H1 (cell line): Measurements from ENCODE around the gene CCDC184. TPM values are rescaled to one million over a fixed set of nuclear protein-coding genes. Genes with fewer than 3 reads are reported as not detected.

Experiments
- CTCF ChIA-PET: fragments of 300-600 bp; sonication (Branson Sonifier 250); formaldehyde crosslinking; loops from one replicate; lab custom pipeline; 2021; ENCODE audit not compliant: partially characterized antibody; lab: Charles Lee
- POLR2A ChIA-PET: fragments of 300-600 bp; sonication (Branson Sonifier 250); formaldehyde crosslinking; loops from one replicate; lab custom pipeline; 2021; ENCODE audit warnings: inconsistent platforms; ENCODE audit not compliant: partially characterized antibody; lab: Charles Lee
- DNase-seq, 2 experiments: peaks; one replicate each; pipeline versions ENCODE4 v3.0.0 to v3.0.0-alpha.2; 2010 to 2022; ENCODE audit warnings: low spot score in 2 of 2, low read depth in 1 of 2, mixed read lengths in 1 of 2
- FAIRE-seq: peaks from 2 replicates; lab custom pipeline; 2011; peaks lifted over from hg19 to GRCh38; lab: Jason Lieb, UNC
- H2AFZ ChIP-seq: 2 replicates; pipeline ENCODE4 v1.8.1; 2012; ENCODE audit warnings: low read length, inconsistent platforms
- H2AK5ac ChIP-seq: 2 replicates; pipeline ENCODE4 v1.6.1; 2013; ENCODE audit warnings: low read depth, low read length
- H2BK120ac ChIP-seq: replicated peaks from 2 replicates; pipeline ENCODE3; 2013; ENCODE audit warnings: low read depth, low read length, inconsistent platforms
- H2BK12ac ChIP-seq: 2 replicates; pipeline ENCODE4 v1.6.1; 2013; ENCODE audit warnings: low read depth, low read length
- H2BK15ac ChIP-seq: 2 replicates; pipeline ENCODE4 v1.6.1; 2013; ENCODE audit warnings: low read length
- H2BK20ac ChIP-seq: 2 replicates; pipeline ENCODE4 v1.6.1; 2013; ENCODE audit warnings: low read length
- H2BK5ac ChIP-seq: 2 replicates; pipeline ENCODE4 v1.6.1; 2013; ENCODE audit warnings: low read depth, low read length
- H3K14ac ChIP-seq: 2 replicates; pipeline ENCODE4 v1.6.1; 2013; ENCODE audit warnings: inconsistent platforms; ENCODE audit not compliant: insufficient read length
- H3K18ac ChIP-seq: 2 replicates; pipeline ENCODE4 v1.6.1; 2013; ENCODE audit warnings: low read length; ENCODE audit errors: extremely low read depth
- H3K23ac ChIP-seq: 2 replicates; pipeline ENCODE4 v1.6.1; 2013; ENCODE audit warnings: inconsistent platforms; ENCODE audit not compliant: insufficient read length
- H3K23me2 ChIP-seq: 2 replicates; pipeline ENCODE4 v1.6.1; 2013; ENCODE audit warnings: low read depth, low read length
- H3K27ac ChIP-seq: 2 replicates; pipeline ENCODE4 v1.6.1; 2011; ENCODE audit warnings: low read depth, low read length, inconsistent platforms
- H3K27me3 ChIP-seq, 4 experiments: replicated peaks in 1 of 4; 1 replicate in 1 of 4; 2 replicates in 3 of 4; pipeline versions ENCODE4 v1.6.1 to v1.8.1; 2011 to 2013; ENCODE audit warnings: low read length in 3 of 4, mild to moderate bottlenecking in 3 of 4, inconsistent platforms in 2 of 4, mixed read lengths in 2 of 4, moderate library complexity in 1 of 4; ENCODE audit not compliant: control insufficient read depth in 3 of 4, insufficient read depth in 3 of 4; ENCODE audit errors: extremely low read depth in 1 of 4
- H3K36me3 ChIP-seq, 4 experiments: 2 replicates each; pipeline versions ENCODE4 v1.6.1 to v1.8.1; 2011 to 2013; ENCODE audit warnings: mild to moderate bottlenecking in 4 of 4, low read length in 3 of 4, moderate library complexity in 2 of 4, control low read depth in 1 of 4, inconsistent platforms in 1 of 4; ENCODE audit not compliant: insufficient read depth in 4 of 4, control insufficient read depth in 2 of 4
- H3K4ac ChIP-seq: replicated peaks from 2 replicates; pipeline ENCODE3; 2013; ENCODE audit warnings: low read length, low read depth, mixed read lengths, inconsistent platforms; ENCODE audit not compliant: insufficient read length
- H3K4me1 ChIP-seq, 4 experiments: replicated peaks in 1 of 4; 1 replicate in 1 of 4; 2 replicates in 3 of 4; pipeline versions ENCODE4 v1.6.1 to v1.8.1; 2011 to 2013; ENCODE audit warnings: low read length in 3 of 4, inconsistent platforms in 2 of 4, mixed read lengths in 1 of 4; ENCODE audit not compliant: insufficient read depth in 4 of 4, control insufficient read depth in 3 of 4
- H3K4me2 ChIP-seq, 2 experiments: 2 replicates each; pipeline versions ENCODE4 v1.6.1 to v1.8.1; 2011 to 2013; ENCODE audit warnings: low read depth in 2 of 2, low read length in 2 of 2, control low read depth in 1 of 2, inconsistent platforms in 1 of 2, mild to moderate bottlenecking in 1 of 2; ENCODE audit not compliant: insufficient read depth in 1 of 2
- H3K4me3 ChIP-seq, 4 experiments: fragments of 200-600, 300-600 bp in 1 of 4; sonication (generic), shearing (Covaris generic), sonication (Bioruptor Twin) in 1 of 4; 2 replicates each; pipeline versions ENCODE4 v1.5.1 to v1.8.1; 2011 to 2016; ENCODE audit warnings: low read length in 4 of 4, low read depth in 3 of 4, control low read depth in 2 of 4, inconsistent platforms in 2 of 4, mild to moderate bottlenecking in 2 of 4, mixed read lengths in 1 of 4, moderate library complexity in 1 of 4; ENCODE audit not compliant: insufficient read depth in 2 of 4; ENCODE audit errors: extremely low read depth in 1 of 4
- H3K56ac ChIP-seq: replicated peaks from 2 replicates; pipeline ENCODE3; 2013; ENCODE audit warnings: low read depth, mild to moderate bottlenecking, mixed read lengths, low read length, inconsistent platforms; ENCODE audit not compliant: insufficient read length
- H3K79me1 ChIP-seq: 2 replicates; pipeline ENCODE4 v1.6.1; 2013; ENCODE audit warnings: low read depth, low read length, control low read depth
- H3K79me2 ChIP-seq, 2 experiments: 2 replicates each; pipeline versions ENCODE4 v1.6.1 to v1.8.1; 2012 to 2013; ENCODE audit warnings: low read length in 2 of 2, mild to moderate bottlenecking in 2 of 2, inconsistent platforms in 1 of 2; ENCODE audit not compliant: insufficient read depth in 2 of 2, control insufficient read depth in 1 of 2
- H3K9ac ChIP-seq, 4 experiments: replicated peaks in 1 of 4; 1 replicate in 1 of 4; 2 replicates in 3 of 4; pipeline versions ENCODE4 v1.6.1 to v1.8.1; 2011 to 2013; ENCODE audit warnings: low read depth in 3 of 4, low read length in 3 of 4, control low read depth in 2 of 4, mild to moderate bottlenecking in 2 of 4, moderate library complexity in 2 of 4, inconsistent platforms in 1 of 4; ENCODE audit errors: extremely low read depth in 1 of 4
- H3K9me3 ChIP-seq, 2 experiments: 2 replicates each; pipeline versions ENCODE4 v1.6.1 to v1.8.1; 2012 to 2013; ENCODE audit warnings: mild to moderate bottlenecking in 2 of 2, moderate library complexity in 2 of 2, control low read depth in 1 of 2, inconsistent platforms in 1 of 2, low read depth in 1 of 2, low read length in 1 of 2, mixed read lengths in 1 of 2; ENCODE audit not compliant: insufficient read depth in 2 of 2
- H4K20me1 ChIP-seq, 2 experiments: replicated peaks in 1 of 2; 2 replicates each; pipeline versions ENCODE3 to v1.8.1; 2011 to 2013; ENCODE audit warnings: inconsistent platforms in 2 of 2, low read length in 2 of 2, mild to moderate bottlenecking in 1 of 2; ENCODE audit not compliant: insufficient read depth in 2 of 2, control insufficient read depth in 1 of 2
- H4K5ac ChIP-seq: 2 replicates; pipeline ENCODE4 v1.6.1; 2013; ENCODE audit warnings: low read length, low read depth, mixed read lengths, inconsistent platforms; ENCODE audit not compliant: insufficient read length
- H4K8ac ChIP-seq: 2 replicates; pipeline ENCODE4 v1.8.0; 2013; ENCODE audit warnings: mild to moderate bottlenecking, moderate library complexity, low read length, inconsistent platforms; ENCODE audit not compliant: insufficient read depth; ENCODE audit errors: extremely low read depth
- H4K91ac ChIP-seq: replicated peaks from 2 replicates; pipeline ENCODE3; 2013; ENCODE audit warnings: low read length, mixed read lengths, inconsistent platforms; ENCODE audit not compliant: insufficient read length
- BRCA1 ChIP-seq: IDR thresholded peaks from 2 replicates; pipeline ENCODE4 v1.6.1; 2012; ENCODE audit warnings: low read depth, low read length, improper control_type of control experiment
- CTCF ChIP-seq, 3 experiments: IDR thresholded peaks; 1 replicate in 2 of 3; 2 replicates in 1 of 3; pipeline versions ENCODE4 v1.5.1 to v1.6.1; 2011; ENCODE audit warnings: low read length in 3 of 3, mild to moderate bottlenecking in 3 of 3, inconsistent platforms in 2 of 3, low read depth in 1 of 3, moderate library complexity in 1 of 3; ENCODE audit not compliant: insufficient read depth in 1 of 3; ENCODE audit errors: control extremely low read depth in 1 of 3
- E2F6 ChIP-seq: IDR thresholded peaks from 2 replicates; pipeline ENCODE4 v1.6.1; 2012; ENCODE audit warnings: inconsistent platforms
- EZH2 ChIP-seq: fragments of 200-600 bp; sonication (generic); IDR thresholded peaks from 2 replicates; pipeline ENCODE4 v1.7.1; 2012; ENCODE audit warnings: low read depth, mild to moderate bottlenecking, moderate library complexity, low read length, inconsistent platforms; ENCODE audit not compliant: severe bottlenecking
- HDAC2 ChIP-seq, 2 experiments: fragments of 300-600 bp in 1 of 2; sonication (generic) in 1 of 2; IDR thresholded peaks; 2 replicates each; pipeline ENCODE4 v1.6.1; 2011 to 2012; ENCODE audit warnings: low read depth in 2 of 2, low read length in 2 of 2, mild to moderate bottlenecking in 2 of 2, moderate library complexity in 2 of 2, borderline replicate concordance in 1 of 2, inconsistent platforms in 1 of 2
- KDM1A ChIP-seq: fragments of 200-600, 300-600 bp; sonication (generic); IDR thresholded peaks from 2 replicates; pipeline ENCODE4 v1.7.1; 2016; ENCODE audit warnings: mild to moderate bottlenecking, low read length, borderline replicate concordance
- TCF12 ChIP-seq: IDR thresholded peaks from 2 replicates; pipeline ENCODE4 v1.6.1; 2011; ENCODE audit warnings: low read depth, mild to moderate bottlenecking, low read length
- WGBS, 2 experiments: shearing (Covaris generic) in 1 of 2; methylation state at CpG; one replicate each; pipeline versions ENCODE4 v1.1.6 to v1.1.7; 2013 to 2015; ENCODE audit warnings: low lambda C conversion rate in 2 of 2, mixed read lengths in 2 of 2, inconsistent platforms in 1 of 2, low coverage in 1 of 2, missing lambda C conversion rate in 1 of 2; ENCODE audit not compliant: insufficient replicate concordance in 2 of 2, insufficient coverage in 1 of 2, insufficient read length in 1 of 2; ENCODE audit errors: extremely low coverage in 1 of 2, missing lambda C conversion rate in 1 of 2; 5-methylcytosine and 5-hydroxymethylcytosine counted together
- polyA plus RNA-seq, 7 experiments: library from polyadenylated mRNA; depleted of rRNA in 3 of 7; stranded (reverse) in 5 of 7; unstranded in 2 of 7; fragments of >200 nt in 5 of 7; fragments of 200-250 nt in 2 of 7; gene quantifications; 1 replicate in 5 of 7; 2 replicates in 1 of 7; 4 replicates in 1 of 7; pipeline versions ENCODE4 v1.2.1 to v1.2.3, GENCODE V29; 2011 to 2013; ENCODE audit warnings: missing spikeins in 2 of 7, mixed read lengths in 2 of 7
- total RNA-seq: library from RNA; stranded (reverse); fragmentation: NEBNext Ultra II Directional; extraction: Animal tissue kit (Norgen Biotek cat#: 25700); gene quantifications from 2 replicates; pipeline ENCODE4 v1.2.1, GENCODE V29; 2021

CCDC184 gene
- total and polyA plus RNA-seq, 2 of the 8 experiments (the other 6 are each of a cell fraction or from before 2014, with no cell fraction given), result 2.2 to 3.0 TPM

- Histone ChIP-seq H2BK12ac (no peak overlapping the region), H3K36me3 (no peaks in the 10 kb centered on the region), H3K9ac (no peak overlapping the region), H3K4me1 (no peaks in the 10 kb centered on the region; a peak in 1 of 7 replicates), H2BK15ac (no peak overlapping the region), H3K4me2 (no peak overlapping the region), H3K79me1 (no peaks in the 10 kb centered on the region), H2AFZ (no peak overlapping the region), H4K20me1 (no peaks in the 10 kb centered on the region), H3K27ac (no peak overlapping the region), H2BK120ac (no peak overlapping the region), H3K14ac (no peak overlapping the region), H4K5ac (no peak overlapping the region), H3K4ac (no peak overlapping the region), H2BK5ac (no peak overlapping the region), H3K79me2 (no peaks in the 10 kb centered on the region), H3K23me2 (no peaks in the 10 kb centered on the region), H4K8ac (no peak overlapping the region), H3K27me3 (no peaks in the 10 kb centered on the region), H2BK20ac (no peak overlapping the region), H2AK5ac (no peak overlapping the region), H3K23ac (no peak overlapping the region), H3K9me3 (no peaks in the 10 kb centered on the region), H3K18ac (no peak overlapping the region), H3K4me3 (no peak overlapping the region), H4K91ac (no peak overlapping the region), H3K56ac (no peak overlapping the region)
- 63% methylated on average over 2 of the region's 2 CpGs; no CpG with 5 or more reads in 1 of the 2 experiments for WGBS, 2 experiments
- CTCF ChIA-PET, result interaction anchor here (0.6 to 4.4 kb wide), 32 partner anchors 8 to 482 kb away, joined by 3 to 40 read pairs (median 4); partner anchors contain the start of genes CCDC184 and PFKM
- peak; percentile 95 for FAIRE-seq
- DNase-seq, result no peak
- POLR2A ChIA-PET, result no interaction called here
- no peak for TF ChIP-seq HDAC2 (IDR thresholded peaks at IDR 0.05; ENCODE audit: borderline replicate concordance in 1 of 2, low read depth in 2 of 2, low read length in 2 of 2)
- no peak for TF ChIP-seq KDM1A
- no peak for TF ChIP-seq TCF12
- TF ChIP-seq CTCF (IDR thresholded peaks at IDR 0.05; ENCODE audit: control extremely low read depth in 1 of 3, insufficient read depth in 1 of 3, low read depth in 1 of 3, low read length in 3 of 3), result peak in 2 of 3 experiments; percentile 76 to 87; a peak in 3 of 4 replicates
- no peak for TF ChIP-seq E2F6
- TF ChIP-seq EZH2, result no peak
- TF ChIP-seq BRCA1, result no peak
Measured at GRCh38 chr12:48165089-48165981, 18.1 kb upstream of the CCDC184 start.
